B cell (primary cell): ENCODE results near the gene ADGRL2. TPM values are rescaled to one million over a fixed set of nuclear protein-coding genes. Genes with fewer than 3 reads are reported as not detected.

Source experiments
- ATAC-seq: fragments of 200-7000 bp; cut with Tn5 transposase; one replicate; pipeline ENCODE4 v1.10.0; 2021; ENCODE audit warnings: low read depth, mild to moderate bottlenecking, moderate number of reproducible peaks, moderate library complexity
- CTCF ChIA-PET: fragments of 350-600 bp; sonication (Branson Sonifier 250); formaldehyde crosslinking; loops from one replicate; lab custom pipeline; 2021; ENCODE audit warnings: antibody characterized with exemption, inconsistent platforms; lab: Charles Lee
- POLR2A ChIA-PET: fragments of 350-600 bp; sonication (Branson Sonifier 250); formaldehyde crosslinking; loops from one replicate; lab custom pipeline; 2021; ENCODE audit warnings: antibody characterized with exemption; lab: Charles Lee
- DNase-seq: peaks from one replicate; pipeline ENCODE4 v3.0.0; 2013
- H2AFZ ChIP-seq: 2 replicates; pipeline ENCODE4 v1.6.1; 2012; ENCODE audit warnings: mild to moderate bottlenecking, low read depth, low read length; ENCODE audit not compliant: insufficient read depth, poor library complexity, severe bottlenecking
- H3K27ac ChIP-seq, 2 donors: 1 replicate in 1 of 2; 2 replicates in 1 of 2; pipeline ENCODE4 v1.5.1; 2012 to 2013; ENCODE audit warnings: low read length in 2 of 2, mild to moderate bottlenecking in 2 of 2, moderate library complexity in 1 of 2
- H3K27me3 ChIP-seq, 4 experiments: fragments of 200-600 bp in 1 of 4; sonication (generic) in 1 of 4; replicated peaks in 1 of 4; 1 replicate in 2 of 4; 2 replicates in 2 of 4; pipeline versions ENCODE4 v1.6.1 to v1.7.0; 2013 to 2016; ENCODE audit warnings: low read length in 3 of 4, mild to moderate bottlenecking in 2 of 4, mixed read lengths in 1 of 4, moderate library complexity in 1 of 4; ENCODE audit not compliant: insufficient read depth in 4 of 4, control insufficient read depth in 3 of 4; ENCODE audit errors: control extremely low read depth in 1 of 4
- H3K36me3 ChIP-seq, 2 experiments: replicated peaks in 1 of 2; 1 replicate in 1 of 2; 2 replicates in 1 of 2; pipeline versions ENCODE4 v1.6.1 to v1.7.1; 2013; ENCODE audit warnings: low read length in 1 of 2; ENCODE audit not compliant: insufficient read depth in 2 of 2, control insufficient read depth in 1 of 2; ENCODE audit errors: control extremely low read depth in 1 of 2, extremely low read depth in 1 of 2
- H3K4me1 ChIP-seq, 2 donors: fragments of 200-600 bp in 1 of 2; sonication (generic) in 1 of 2; 1 replicate in 1 of 2; 2 replicates in 1 of 2; pipeline versions ENCODE4 v1.5.1 to v1.6.1; 2013 to 2017; ENCODE audit warnings: low read length in 2 of 2; ENCODE audit not compliant: control insufficient read depth in 2 of 2, insufficient read depth in 2 of 2
- H3K4me2 ChIP-seq: replicated peaks from 2 replicates; pipeline ENCODE3; 2012; ENCODE audit warnings: mild to moderate bottlenecking, low read depth, low read length; ENCODE audit not compliant: poor library complexity, severe bottlenecking
- H3K4me3 ChIP-seq, 5 experiments: fragments of 200-600 bp in 1 of 5; sonication (generic) in 1 of 5; 1 replicate in 3 of 5; 2 replicates in 2 of 5; pipeline versions ENCODE4 v1.5.1 to v1.7.0; 2011 to 2016; ENCODE audit warnings: low read length in 4 of 5, mild to moderate bottlenecking in 4 of 5, low read depth in 2 of 5, control low read depth in 1 of 5, moderate library complexity in 1 of 5; ENCODE audit not compliant: insufficient read depth in 1 of 5; ENCODE audit errors: control extremely low read depth in 1 of 5, extremely low read depth in 1 of 5
- H3K79me2 ChIP-seq: fragments of 200-600 bp; sonication (generic); one replicate; pipeline ENCODE4 v1.6.0; 2016; ENCODE audit warnings: low read length; ENCODE audit not compliant: control insufficient read depth, insufficient read depth
- H3K9ac ChIP-seq: fragments of 200-600 bp; sonication (generic); 2 replicates; pipeline ENCODE4 v1.6.1; 2017; ENCODE audit warnings: mild to moderate bottlenecking, low read length, moderate library complexity
- H3K9me3 ChIP-seq, 3 donors: one replicate each; pipeline versions ENCODE4 v1.6.1 to v1.7.1; 2013; ENCODE audit warnings: low read length in 2 of 3; ENCODE audit not compliant: control insufficient read depth in 2 of 3, insufficient read depth in 1 of 3; ENCODE audit errors: control extremely low read depth in 1 of 3
- H4K20me1 ChIP-seq: 2 replicates; pipeline ENCODE4 v1.6.0; 2012; ENCODE audit warnings: mild to moderate bottlenecking, low read length; ENCODE audit not compliant: insufficient read depth, control insufficient read depth, poor library complexity, severe bottlenecking
- H3K27ac Mint-ChIP-seq: one replicate; pipeline ENCODE4 v1.8.0; 2021; ENCODE audit warnings: mixed read lengths
- H3K27me3 Mint-ChIP-seq: one replicate; pipeline ENCODE4 v1.8.0; 2021; ENCODE audit warnings: mixed read lengths
- H3K4me1 Mint-ChIP-seq: one replicate; pipeline ENCODE4 v1.8.0; 2021; ENCODE audit warnings: mixed read lengths
- H3K4me3 Mint-ChIP-seq: one replicate; pipeline ENCODE4 v1.8.0; 2021; ENCODE audit warnings: mixed read lengths
- H3K9me3 Mint-ChIP-seq: one replicate; pipeline ENCODE4 v1.8.0; 2022; ENCODE audit warnings: mixed read lengths; ENCODE audit not compliant: insufficient read depth
- CTCF ChIP-seq: fragments of 200-600 bp; IDR thresholded peaks from one replicate; pipeline ENCODE4 v1.8.0; 2022; ENCODE audit warnings: antibody characterized with exemption, mild to moderate bottlenecking
- EZH2 ChIP-seq: IDR thresholded peaks from 2 replicates; pipeline ENCODE4 v1.6.1; 2012; ENCODE audit warnings: borderline replicate concordance, low read depth, mild to moderate bottlenecking, moderate library complexity, low read length; ENCODE audit not compliant: insufficient read depth, poor library complexity, severe bottlenecking
- WGBS: methylation state at CpG from one replicate; pipeline ENCODE4 v1.1.5; 2013; ENCODE audit warnings: missing lambda C conversion rate; ENCODE audit not compliant: insufficient coverage; 5-methylcytosine and 5-hydroxymethylcytosine counted together
- intact Hi-C: fragments of 100-400 bp; cut with micrococcal nuclease; formaldehyde crosslinking; loops from one replicate; pipeline ENCODE4 v1.10.0; 2022
- polyA plus RNA-seq: library from polyadenylated mRNA; depleted of rRNA; stranded (reverse); fragments of >200 nt; gene quantifications from 2 replicates; pipeline ENCODE4 v1.2.3, GENCODE V29; 2012
- total RNA-seq, 2 donors: library from RNA; stranded (reverse); fragments of 120-200 nt in 1 of 2; gene quantifications; 1 replicate in 1 of 2; 2 replicates in 1 of 2; pipeline versions ENCODE4 v1.2.3 to v1.2.4, GENCODE V29; 2013 to 2022

Gene ADGRL2
- total and polyA plus RNA-seq, 2 donors (not counting 1 experiment from before 2014, with no cell fraction given) = not detected

DNA sequence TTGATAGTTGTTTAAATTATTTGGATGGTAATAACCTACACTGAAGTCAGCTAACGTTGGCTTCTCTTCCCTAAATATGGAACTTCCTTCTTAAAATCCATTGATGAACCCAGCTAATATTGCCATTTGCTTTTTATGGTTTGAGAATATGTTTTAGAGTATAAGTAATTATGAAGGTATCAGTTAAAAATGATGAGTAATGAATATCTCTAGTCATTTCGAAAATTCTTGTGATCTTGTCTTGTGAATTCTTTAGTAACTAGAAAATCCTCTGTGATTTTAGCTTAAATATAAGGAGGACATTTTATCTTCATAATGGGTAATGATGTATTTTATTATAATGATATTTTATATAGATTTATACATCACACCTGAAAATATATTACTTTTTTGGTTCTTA lies 50.5 kb downstream of the ADGRL2 start:
- Histone ChIP-seq H3K4me2 (no peak overlapping the region), H2AFZ (no peak overlapping the region), H3K27ac (no peak overlapping the region), H3K27me3 (no peaks in the 10 kb centered on the region), H3K4me3 (no peak overlapping the region), H3K36me3 (no peaks in the 10 kb centered on the region), H3K79me2 (no peaks in the 10 kb centered on the region), H4K20me1 (no peaks in the 10 kb centered on the region), H3K9ac (no peak overlapping the region), H3K4me1 (no peaks in the 10 kb centered on the region), H3K9me3 (no peaks in the 10 kb centered on the region)
- intact Hi-C loops = no loop called here
- ATAC-seq (no peak), DNase-seq (no peak)
- WGBS = no CpG with 5 or more reads among the region's 2 CpGs
- H3K27ac Mint-ChIP-seq = no peak overlapping the region
- POLR2A ChIA-PET = no interaction called here
- CTCF ChIA-PET = no interaction called here
- no peaks in the 10 kb centered on the region for H3K4me1 Mint-ChIP-seq
- no peak for TF ChIP-seq EZH2
- no peak for TF ChIP-seq CTCF
- H3K4me3 Mint-ChIP-seq = no peak overlapping the region
- no peaks in the 10 kb centered on the region for H3K9me3 Mint-ChIP-seq
- no peaks in the 10 kb centered on the region for H3K27me3 Mint-ChIP-seq

- H3K27me3 ChIP-seq = no peaks in the 10 kb centered on the region
- ChIA-PET CTCF (no interaction called here), POLR2A (no interaction called here)
- no peaks in the 10 kb centered on the region for H4K20me1 ChIP-seq
- no peaks in the 10 kb centered on the region for H3K27me3 Mint-ChIP-seq
- H3K4me1 ChIP-seq = no peaks in the 10 kb centered on the region
- no peaks in the 10 kb centered on the region for H3K79me2 ChIP-seq
- H3K4me2 ChIP-seq = no peak overlapping the region
- H3K27ac Mint-ChIP-seq = no peak overlapping the region
- no peaks in the 10 kb centered on the region for H3K9me3 Mint-ChIP-seq
- no peak overlapping the region for H3K27ac ChIP-seq
- H3K4me3 Mint-ChIP-seq = no peak overlapping the region
- 94% methylated on average over 3 of the region's 4 CpGs for WGBS
- no peaks in the 10 kb centered on the region for H3K9me3 ChIP-seq
- H3K4me1 Mint-ChIP-seq = no peaks in the 10 kb centered on the region
- no peaks in the 10 kb centered on the region for H3K36me3 ChIP-seq
- H3K9ac ChIP-seq = no peak overlapping the region
- H2AFZ ChIP-seq = no peak overlapping the region
- DNase-seq (no peak), ATAC-seq (no peak)
- intact Hi-C loops = no loop called here
- no peak for TF ChIP-seq CTCF
- no peak for TF ChIP-seq EZH2
- no peak overlapping the region for H3K4me3 ChIP-seq
Measured at GRCh38 chr1:81852961-81853360, 52.2 kb downstream of the ADGRL2 start.
